AG04450 (cell line): ENCODE data around the gene OR7C1. TPM values are rescaled to one million over a fixed set of nuclear protein-coding genes. Genes with fewer than 3 reads are reported as not detected.

Source experiments
- CTCF ChIA-PET: fragments of 300-600, 350-600 bp; formaldehyde crosslinking; extraction: SDS; loops from one replicate; lab custom pipeline; 2022; ENCODE audit warnings: antibody characterized with exemption, inconsistent platforms; lab: Charles Lee
- POLR2A ChIA-PET: fragments of 350-600 bp; formaldehyde crosslinking; extraction: SDS; loops from one replicate; lab custom pipeline; 2021; ENCODE audit warnings: antibody characterized with exemption, inconsistent platforms; lab: Yijun Ruan, JAX
- DNase-seq: peaks from one replicate; pipeline ENCODE4 v3.0.0-alpha.2; 2011; ENCODE audit warnings: low read depth, low spot score
- H3K27ac ChIP-seq: one replicate; pipeline ENCODE4 v1.5.1; 2012; ENCODE audit warnings: low read depth, low read length, control low read depth
- H3K27me3 ChIP-seq: one replicate; pipeline ENCODE4 v1.6.0; 2012; ENCODE audit warnings: low read length; ENCODE audit not compliant: control insufficient read depth, insufficient read depth
- H3K4me3 ChIP-seq: 2 replicates; pipeline ENCODE4 v1.5.1; 2011; ENCODE audit warnings: mild to moderate bottlenecking, low read depth, low read length, control low read depth
- H3K9me3 ChIP-seq: 2 replicates; pipeline ENCODE4 v1.5.1; 2012; ENCODE audit warnings: low read length; ENCODE audit not compliant: control insufficient read depth, insufficient read depth
- polyA minus RNA-seq: library from RNA; depleted of rRNA, polyadenylated mRNA; stranded (reverse); fragments of >200 nt; gene quantifications from 2 replicates; pipeline ENCODE4 v1.2.3, GENCODE V29; 2011; rRNA and poly(A)+ RNA removed
- polyA plus RNA-seq: library from polyadenylated mRNA; depleted of rRNA; stranded (reverse); fragments of >200 nt; gene quantifications from 2 replicates; pipeline ENCODE4 v1.2.3, GENCODE V29; 2011; rRNA removed
- TF ChIP-seq, protein P1 (sequence below): IDR thresholded peaks from 2 replicates; pipeline ENCODE4 v1.5.1; 2011; ENCODE audit warnings: low read depth, low read length, control low read depth, inconsistent platforms

Gene OR7C1
- not detected in 2 replicates for polyA plus RNA-seq
- polyA minus RNA-seq, result not detected in 2 replicates

DNA sequence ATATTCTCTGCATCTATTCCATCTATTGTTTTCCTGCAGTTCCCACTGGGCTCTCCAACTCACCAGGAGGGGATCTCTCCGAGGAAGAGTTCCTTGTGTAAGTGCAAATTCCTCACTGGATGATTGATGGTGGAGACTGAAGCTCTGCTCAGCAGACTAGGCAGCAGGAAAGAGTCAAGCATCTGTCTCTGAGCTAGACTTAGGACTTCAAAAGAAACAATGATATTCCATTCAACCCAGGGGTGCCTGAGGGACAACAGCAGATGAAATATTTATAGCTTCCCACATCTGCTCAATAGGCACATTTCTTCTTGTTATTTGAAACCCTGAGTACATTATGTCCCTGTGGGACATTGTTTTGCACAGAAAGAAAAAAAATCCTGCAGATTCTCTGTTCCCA lies at the start of gene OR7C1, which contains the start of gene OR7A5:
TSS of gene OR7C1 (minus strand) at position 175 of the 400 bp plus-strand sequence. CDS start 35,049 bp downstream, outside the sequence.
TSS of gene OR7A5 (minus strand) at position 175 of the 400 bp plus-strand sequence. CDS start 6,944 bp downstream, outside the sequence.
- Histone ChIP-seq H3K27ac (no peak within 1 kb of the TSS), H3K27me3 (peaks cover 3% of the 10 kb centered on the region), H3K4me3 (no peak within 1 kb of the TSS), H3K9me3 (no peaks in the 10 kb centered on the region)
- POLR2A ChIA-PET, result no interaction called here
- CTCF ChIA-PET, result no interaction called here
- TF ChIP-seq, protein P1, sequence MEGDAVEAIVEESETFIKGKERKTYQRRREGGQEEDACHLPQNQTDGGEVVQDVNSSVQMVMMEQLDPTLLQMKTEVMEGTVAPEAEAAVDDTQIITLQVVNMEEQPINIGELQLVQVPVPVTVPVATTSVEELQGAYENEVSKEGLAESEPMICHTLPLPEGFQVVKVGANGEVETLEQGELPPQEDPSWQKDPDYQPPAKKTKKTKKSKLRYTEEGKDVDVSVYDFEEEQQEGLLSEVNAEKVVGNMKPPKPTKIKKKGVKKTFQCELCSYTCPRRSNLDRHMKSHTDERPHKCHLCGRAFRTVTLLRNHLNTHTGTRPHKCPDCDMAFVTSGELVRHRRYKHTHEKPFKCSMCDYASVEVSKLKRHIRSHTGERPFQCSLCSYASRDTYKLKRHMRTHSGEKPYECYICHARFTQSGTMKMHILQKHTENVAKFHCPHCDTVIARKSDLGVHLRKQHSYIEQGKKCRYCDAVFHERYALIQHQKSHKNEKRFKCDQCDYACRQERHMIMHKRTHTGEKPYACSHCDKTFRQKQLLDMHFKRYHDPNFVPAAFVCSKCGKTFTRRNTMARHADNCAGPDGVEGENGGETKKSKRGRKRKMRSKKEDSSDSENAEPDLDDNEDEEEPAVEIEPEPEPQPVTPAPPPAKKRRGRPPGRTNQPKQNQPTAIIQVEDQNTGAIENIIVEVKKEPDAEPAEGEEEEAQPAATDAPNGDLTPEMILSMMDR, result no peak
- no peak for DNase-seq

DNA sequence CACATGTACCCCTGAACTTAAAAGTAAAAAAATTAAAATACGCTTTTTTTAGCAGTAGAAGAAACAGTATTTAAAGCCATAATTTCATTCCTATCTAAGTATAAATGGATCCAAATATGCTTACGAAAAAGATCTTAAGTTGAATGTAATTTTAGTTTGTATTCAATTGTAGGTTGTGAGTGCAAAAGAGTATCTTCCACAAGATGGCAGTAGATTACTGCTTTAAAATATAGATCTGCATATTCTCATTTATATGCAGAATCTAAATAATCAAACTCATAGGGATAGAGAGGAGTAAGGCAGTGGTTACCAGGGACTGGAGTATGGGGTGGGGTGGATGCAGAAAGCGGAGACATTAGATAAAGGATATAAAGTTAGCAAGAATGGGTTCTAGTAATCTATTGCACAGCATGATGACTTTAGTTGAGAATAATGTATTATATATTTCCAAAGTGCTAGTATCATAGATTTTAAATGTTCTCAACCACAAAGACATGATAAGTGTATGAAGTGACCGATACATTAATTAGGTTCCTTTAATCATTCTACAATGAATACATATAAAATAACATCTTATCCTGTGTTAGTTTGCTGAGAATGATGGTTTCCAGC lies 36.7 kb upstream of the OR7C1 start:
- no peak for DNase-seq
- TF ChIP-seq, protein P1, result peak; percentile 51
- H3K27ac ChIP-seq, result no peak overlapping the region
- ChIA-PET POLR2A (no interaction called here), CTCF (no interaction called here)
- H3K27me3 ChIP-seq, result no peaks in the 10 kb centered on the region
- no peak overlapping the region for H3K4me3 ChIP-seq
- H3K9me3 ChIP-seq, result no peaks in the 10 kb centered on the region

DNA sequence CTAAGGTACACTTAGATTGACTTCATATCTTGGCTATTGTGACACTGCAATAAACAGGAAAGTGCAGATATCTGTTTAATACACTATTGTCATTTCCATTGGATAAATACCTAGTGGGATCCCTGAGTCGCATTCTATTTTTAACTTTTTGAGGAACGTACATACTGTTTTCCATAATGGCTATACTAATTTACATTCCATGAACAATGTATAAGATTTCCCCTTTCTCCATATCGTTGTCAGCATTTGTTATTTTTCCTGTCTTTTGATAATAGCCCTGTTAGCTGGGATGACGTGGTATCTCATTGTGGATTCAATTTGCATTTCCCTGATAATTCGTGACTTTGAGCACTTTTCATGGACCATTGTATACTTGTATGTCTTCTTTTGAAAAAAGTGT lies 33.5 kb upstream of the OR7C1 start:
- no peak overlapping the region for H3K4me3 ChIP-seq
- no peaks in the 10 kb centered on the region for H3K27me3 ChIP-seq
- POLR2A ChIA-PET, result no interaction called here
- CTCF ChIA-PET, result no interaction called here
- DNase-seq, result no peak
- no peak overlapping the region for H3K27ac ChIP-seq
- no peaks in the 10 kb centered on the region for H3K9me3 ChIP-seq
- TF ChIP-seq, protein P1, result no peak

DNA sequence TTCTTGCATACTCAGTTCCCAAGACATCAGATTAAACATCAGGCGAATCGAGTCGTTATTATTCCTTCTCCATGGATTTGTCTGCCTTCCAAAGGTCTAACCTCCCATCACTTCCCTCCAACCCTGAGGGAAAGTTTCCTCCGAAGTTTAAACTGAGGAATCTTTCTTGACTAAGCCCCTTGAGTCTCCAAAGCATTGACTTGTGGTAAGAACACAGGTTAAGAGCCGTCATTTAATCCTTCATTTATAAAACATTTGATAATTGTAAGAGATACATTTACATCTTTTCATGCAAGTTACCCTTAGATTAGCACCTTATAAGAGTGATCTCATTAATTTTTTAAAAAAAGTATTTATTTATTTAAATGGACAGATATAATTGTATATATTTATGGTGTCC lies 13.8 kb upstream of the OR7C1 start, which contains the start of gene OR7A10:
TSS of gene OR7A10 (minus strand) at position 101 of the 400 bp plus-strand sequence. CDS start 7,045 bp downstream, outside the sequence.
- H3K9me3 ChIP-seq, result no peaks in the 10 kb centered on the region
- ChIA-PET CTCF (no interaction called here), POLR2A (no interaction called here)
- no peak within 1 kb of the TSS for H3K27ac ChIP-seq
- no peak within 1 kb of the TSS for H3K4me3 ChIP-seq
- H3K27me3 ChIP-seq, result no peaks in the 10 kb centered on the region
- no peak for DNase-seq
- TF ChIP-seq, protein P1, result no peak

DNA sequence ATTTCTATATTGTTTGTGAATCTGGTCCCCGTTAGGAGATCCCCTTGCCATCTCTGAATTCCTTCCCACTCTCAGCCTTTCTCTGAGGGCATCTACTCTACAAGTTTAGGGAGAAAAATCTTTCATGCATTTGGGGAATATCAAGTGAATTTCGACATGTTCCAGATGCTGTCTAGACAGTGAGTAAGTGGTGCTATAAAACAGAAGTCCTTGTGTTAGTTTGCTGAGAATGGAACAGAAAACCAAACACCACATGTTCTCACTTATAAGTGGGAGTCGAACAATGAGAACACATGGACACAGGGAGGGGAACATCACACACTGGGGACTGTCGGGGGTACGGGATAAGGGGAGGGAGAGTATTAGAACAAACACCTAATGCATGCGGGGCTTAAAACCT lies 8.6 kb upstream of the OR7C1 start:
- H3K9me3 ChIP-seq, result no peaks in the 10 kb centered on the region
- DNase-seq, result no peak
- TF ChIP-seq, protein P1, result no peak
- H3K27ac ChIP-seq, result no peak overlapping the region
- POLR2A ChIA-PET, result no interaction called here
- CTCF ChIA-PET, result no interaction called here
- no peak overlapping the region for H3K4me3 ChIP-seq
- H3K27me3 ChIP-seq, result no peaks in the 10 kb centered on the region
